Liver (tissue), 9 donors: ENCODE measurements around the gene SLC1A2. TPM values are rescaled to one million over a fixed set of nuclear protein-coding genes. Genes with fewer than 3 reads are reported as not detected.

Experiments
- DNase-seq: peaks from one replicate; pipeline ENCODE4 v3.0.0-alpha.2; 2017; ENCODE audit warnings: low spot score
- H3K27ac ChIP-seq, 2 donors: one replicate each; pipeline ENCODE4 v1.7.0; 2013; ENCODE audit warnings: inconsistent platforms in 2 of 2, low read length in 2 of 2, control low read depth in 1 of 2, low read depth in 1 of 2, mild to moderate bottlenecking in 1 of 2
- H3K27me3 ChIP-seq, 4 donors: one replicate each; pipeline versions ENCODE4 v1.6.1 to v1.7.0; 2013; ENCODE audit warnings: low read length in 3 of 4, inconsistent platforms in 1 of 4, mild to moderate bottlenecking in 1 of 4, moderate library complexity in 1 of 4; ENCODE audit not compliant: control insufficient read depth in 4 of 4, insufficient read depth in 4 of 4
- H3K36me3 ChIP-seq, 4 donors: one replicate each; pipeline versions ENCODE4 v1.6.1 to v1.7.0; 2013; ENCODE audit warnings: low read length in 3 of 4, mild to moderate bottlenecking in 3 of 4, low read depth in 1 of 4, moderate library complexity in 1 of 4; ENCODE audit not compliant: control insufficient read depth in 4 of 4, insufficient read depth in 3 of 4
- H3K4me1 ChIP-seq, 4 donors: one replicate each; pipeline versions ENCODE4 v1.6.1 to v1.7.0; 2013; ENCODE audit warnings: low read length in 3 of 4, mild to moderate bottlenecking in 3 of 4, moderate library complexity in 1 of 4; ENCODE audit not compliant: control insufficient read depth in 4 of 4, insufficient read depth in 4 of 4
- H3K4me3 ChIP-seq, 3 donors: one replicate each; pipeline versions ENCODE4 v1.6.1 to v1.7.0; 2013; ENCODE audit warnings: low read length in 3 of 3, control low read depth in 1 of 3, low read depth in 1 of 3, mild to moderate bottlenecking in 1 of 3
- H3K9ac ChIP-seq, 2 donors: one replicate each; pipeline ENCODE4 v1.7.0; 2013; ENCODE audit warnings: low read length in 2 of 2, mild to moderate bottlenecking in 2 of 2, moderate library complexity in 2 of 2, control low read depth in 1 of 2, low read depth in 1 of 2
- H3K9me3 ChIP-seq, 4 donors: one replicate each; pipeline versions ENCODE4 v1.6.1 to v1.7.0; 2013; ENCODE audit warnings: low read length in 3 of 4; ENCODE audit not compliant: control insufficient read depth in 4 of 4
- ATF3 ChIP-seq: IDR thresholded peaks from 2 replicates; pipeline ENCODE4 v1.6.1; 2016; ENCODE audit warnings: antibody characterized with exemption
- EGR1 ChIP-seq, 2 donors: IDR thresholded peaks; 2 replicates each; pipeline ENCODE4 v1.6.1; 2016 to 2018; ENCODE audit warnings: antibody characterized with exemption in 2 of 2, low read depth in 2 of 2
- FOXA1 ChIP-seq: IDR thresholded peaks from 2 replicates; pipeline ENCODE4 v1.6.1; 2016; ENCODE audit warnings: antibody characterized with exemption
- FOXA2 ChIP-seq: IDR thresholded peaks from 2 replicates; pipeline ENCODE4 v1.6.1; 2016; ENCODE audit warnings: antibody characterized with exemption
- GABPA ChIP-seq, 2 donors: IDR thresholded peaks in 1 of 2; conservative IDR thresholded peaks in 1 of 2; 2 replicates each; pipeline ENCODE4 v1.6.1; 2016; ENCODE audit warnings: antibody characterized with exemption in 2 of 2, mild to moderate bottlenecking in 1 of 2, moderate library complexity in 1 of 2
- HNF4A ChIP-seq, 2 donors: conservative IDR thresholded peaks; 2 replicates each; pipeline ENCODE4 v1.6.1; 2016; ENCODE audit warnings: antibody characterized with exemption in 2 of 2, mild to moderate bottlenecking in 2 of 2
- HNF4G ChIP-seq: IDR thresholded peaks from 2 replicates; pipeline ENCODE4 v1.6.1; 2016; ENCODE audit warnings: antibody characterized with exemption
- JUND ChIP-seq, 2 donors: IDR thresholded peaks; 2 replicates each; pipeline ENCODE4 v1.6.1; 2016; ENCODE audit warnings: antibody characterized with exemption in 2 of 2
- NR2F2 ChIP-seq: IDR thresholded peaks from 2 replicates; pipeline ENCODE4 v1.6.1; 2016; ENCODE audit warnings: antibody characterized with exemption
- REST ChIP-seq: IDR thresholded peaks from 2 replicates; pipeline ENCODE4 v1.6.1; 2016; ENCODE audit warnings: antibody characterized with exemption, mild to moderate bottlenecking
- RXRA ChIP-seq, 2 donors: IDR thresholded peaks; 2 replicates each; pipeline ENCODE4 v1.6.1; 2017 to 2018; ENCODE audit warnings: antibody characterized with exemption in 2 of 2, mild to moderate bottlenecking in 1 of 2
- TAF1 ChIP-seq: conservative IDR thresholded peaks from 2 replicates; pipeline ENCODE4 v1.6.1; 2016; ENCODE audit warnings: antibody characterized with exemption, mild to moderate bottlenecking
- YY1 ChIP-seq: IDR thresholded peaks from 2 replicates; pipeline ENCODE4 v1.6.1; 2016; ENCODE audit warnings: antibody characterized with exemption, mild to moderate bottlenecking
- ZBTB33 ChIP-seq: IDR thresholded peaks from 2 replicates; pipeline ENCODE4 v1.6.1; 2016; ENCODE audit warnings: antibody characterized with exemption
- WGBS: extraction: QIAGEN DNeasy Blood & Tissue Kit; methylation state at CpG from one replicate; pipeline ENCODE4 v1.1.7; 2013; 5-methylcytosine and 5-hydroxymethylcytosine counted together
- polyA plus RNA-seq, 2 donors: library from polyadenylated mRNA; stranded (reverse) in 1 of 2; unstranded in 1 of 2; fragments of 200-250 nt in 1 of 2; fragments of >200 nt in 1 of 2; fragmentation: Nextera tagmentation in 1 of 2; extraction: Ambion mirVana in 1 of 2; gene quantifications; one replicate each; pipeline versions ENCODE4 v1.2.1 to v1.2.3, GENCODE V29; 2013 to 2015
- total RNA-seq, 2 donors: library from RNA; depleted of rRNA; stranded (reverse); fragments of >200 nt; gene quantifications; one replicate each; pipeline ENCODE4 v1.2.3, GENCODE V29; 2014
- donor health status: healthy.
- donor health status: healthy.
- donor health status: healthy.
- donor health status: healthy.
- donor health status: healthy.

SLC1A2 gene
- total and polyA plus RNA-seq, 4 donors, result 6.4 to 19.5 (median 13.5) TPM

GRCh38 chr11:35433588-35433987 lies 14.2 kb upstream of the SLC1A2 start:
- Histone ChIP-seq H3K4me1 (no peaks in the 10 kb centered on the region), H3K27ac (no peak overlapping the region), H3K27me3 (peaks cover 0 to 3% (median 0%) of the 10 kb centered on the region in 4 donors), H3K36me3 (no peaks in the 10 kb centered on the region), H3K4me3 (no peak overlapping the region), H3K9ac (no peak overlapping the region), H3K9me3 (no peaks in the 10 kb centered on the region)
- no peak for TF ChIP-seq ATF3
- TF ChIP-seq EGR1 (IDR thresholded peaks at IDR 0.05; ENCODE audit: low read depth in 2 of 2), result no peak
- no peak for TF ChIP-seq NR2F2
- TF ChIP-seq GABPA (IDR thresholded peaks at IDR 0.05 in 1 of 2, conservative IDR thresholded peaks at IDR 0.05 in 1 of 2), result no peak
- TF ChIP-seq ZBTB33, result no peak
- no peak for TF ChIP-seq YY1
- no peak for DNase-seq
- WGBS, result 66% methylated on average over 3 of the region's 3 CpGs

- Histone ChIP-seq H3K27ac (no peak overlapping the region), H3K9ac (no peak overlapping the region), H3K36me3 (no peaks in the 10 kb centered on the region), H3K9me3 (no peaks in the 10 kb centered on the region), H3K27me3 (peaks cover 0 to 3% (median 0%) of the 10 kb centered on the region in 4 donors), H3K4me1 (no peaks in the 10 kb centered on the region), H3K4me3 (no peak overlapping the region)
- WGBS, result 89% methylated on average over 14 of the region's 14 CpGs
- no peak for DNase-seq
- no peak for TF ChIP-seq HNF4G
- no peak for TF ChIP-seq TAF1
- no peak for TF ChIP-seq JUND (IDR thresholded peaks at IDR 0.05)
These were observed 13.1 kb upstream of the SLC1A2 start for GRCh38 chr11:35432464-35432863.

GRCh38 chr11:35427071-35427470 lies 7.7 kb upstream of the SLC1A2 start:
- WGBS, result 25% methylated on average over 3 of the region's 3 CpGs
- TF ChIP-seq FOXA2 (no peak), HNF4A (conservative IDR thresholded peaks at IDR 0.05) (no peak), FOXA1 (no peak), RXRA (IDR thresholded peaks at IDR 0.05) (no peak), REST (no peak), ATF3 (no peak), GABPA (IDR thresholded peaks at IDR 0.05 in 1 of 2, conservative IDR thresholded peaks at IDR 0.05 in 1 of 2) (no peak)

More at GRCh38 chr11:35427071-35427470, 7.7 kb upstream of the SLC1A2 start:
- Histone ChIP-seq H3K36me3 (no peaks in the 10 kb centered on the region), H3K9me3 (no peaks in the 10 kb centered on the region), H3K27ac (no peak overlapping the region), H3K4me3 (no peak overlapping the region), H3K4me1 (no peaks in the 10 kb centered on the region), H3K9ac (no peak overlapping the region), H3K27me3 (peaks cover 0 to 9% (median 2%) of the 10 kb centered on the region in 4 donors)
- DNase-seq, result no peak
